C4-2B (cell line): ENCODE data around the gene FGF22.

Source experiments
- ZFX ChIP-seq: fragments of 450-650 bp; IDR thresholded peaks from 2 replicates; pipeline ENCODE4 v1.6.1; 2017
- TF ChIP-seq, protein P1 (sequence below): fragments of 450-650 bp; conservative IDR thresholded peaks from 2 replicates; pipeline ENCODE4 v1.5.1; 2017; ENCODE audit warnings: mild to moderate bottlenecking

- TF ChIP-seq, protein P1, sequence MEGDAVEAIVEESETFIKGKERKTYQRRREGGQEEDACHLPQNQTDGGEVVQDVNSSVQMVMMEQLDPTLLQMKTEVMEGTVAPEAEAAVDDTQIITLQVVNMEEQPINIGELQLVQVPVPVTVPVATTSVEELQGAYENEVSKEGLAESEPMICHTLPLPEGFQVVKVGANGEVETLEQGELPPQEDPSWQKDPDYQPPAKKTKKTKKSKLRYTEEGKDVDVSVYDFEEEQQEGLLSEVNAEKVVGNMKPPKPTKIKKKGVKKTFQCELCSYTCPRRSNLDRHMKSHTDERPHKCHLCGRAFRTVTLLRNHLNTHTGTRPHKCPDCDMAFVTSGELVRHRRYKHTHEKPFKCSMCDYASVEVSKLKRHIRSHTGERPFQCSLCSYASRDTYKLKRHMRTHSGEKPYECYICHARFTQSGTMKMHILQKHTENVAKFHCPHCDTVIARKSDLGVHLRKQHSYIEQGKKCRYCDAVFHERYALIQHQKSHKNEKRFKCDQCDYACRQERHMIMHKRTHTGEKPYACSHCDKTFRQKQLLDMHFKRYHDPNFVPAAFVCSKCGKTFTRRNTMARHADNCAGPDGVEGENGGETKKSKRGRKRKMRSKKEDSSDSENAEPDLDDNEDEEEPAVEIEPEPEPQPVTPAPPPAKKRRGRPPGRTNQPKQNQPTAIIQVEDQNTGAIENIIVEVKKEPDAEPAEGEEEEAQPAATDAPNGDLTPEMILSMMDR = no peak
- TF ChIP-seq ZFX = no peak
Measured at GRCh38 chr19:596263-596655, 43.4 kb upstream of the FGF22 start.
